GM23338 (cell line): ENCODE results near the gene SPOCK2.

Source experiments
- CREB1 ChIP-seq: fragments of 250-450 bp; sonication (Bioruptor Pico); IDR thresholded peaks from 2 replicates; pipeline ENCODE4 v1.5.0; 2020; ENCODE audit warnings: low read depth, mild to moderate bottlenecking, moderate library complexity
- CTCF ChIP-seq, 2 experiments: fragments of 200-600 bp in 1 of 2; sonication (generic) in 1 of 2; conservative IDR thresholded peaks; 2 replicates each; pipeline versions ENCODE4 v1.5.1 to v1.6.1; 2016 to 2017; ENCODE audit warnings: antibody characterized with exemption in 2 of 2, low read depth in 2 of 2, mild to moderate bottlenecking in 2 of 2, moderate library complexity in 1 of 2
- ETS1 ChIP-seq: IDR thresholded peaks from 2 replicates; pipeline ENCODE4 v1.6.1; 2016; ENCODE audit warnings: antibody characterized with exemption
- EZH2 ChIP-seq: fragments of 200-600 bp; sonication (generic); IDR thresholded peaks from one replicate; pipeline ENCODE4 v1.8.0; 2017; ENCODE audit warnings: antibody characterized with exemption, mild to moderate bottlenecking, low read depth; ENCODE audit not compliant: unreplicated experiment
- EZH2phosphoT487 ChIP-seq: fragments of 200-600 bp; sonication (generic); IDR thresholded peaks from one replicate; pipeline ENCODE4 v1.8.1; 2018; ENCODE audit warnings: antibody characterized with exemption; ENCODE audit not compliant: unreplicated experiment
- JUNB ChIP-seq: IDR thresholded peaks from one replicate; pipeline ENCODE4 v1.6.1; 2016; ENCODE audit warnings: antibody characterized with exemption; ENCODE audit not compliant: unreplicated experiment
- NANOG ChIP-seq: IDR thresholded peaks from 2 replicates; pipeline ENCODE4 v1.6.1; 2016; ENCODE audit warnings: antibody characterized with exemption, borderline replicate concordance
- POLR2AphosphoS5 ChIP-seq: IDR thresholded peaks from 2 replicates; pipeline ENCODE4 v1.6.1; 2016; ENCODE audit warnings: antibody characterized with exemption, low read depth
- REST ChIP-seq: IDR thresholded peaks from one replicate; pipeline ENCODE4 v1.6.1; 2018; ENCODE audit warnings: antibody characterized with exemption; ENCODE audit not compliant: unreplicated experiment
- ZNF331 ChIP-seq: fragments of 250-450 bp; sonication (Bioruptor Pico); IDR thresholded peaks from 2 replicates; pipeline ENCODE4 v1.5.0; 2020; ENCODE audit warnings: low read depth, mild to moderate bottlenecking, moderate library complexity
- ZNF462 ChIP-seq: fragments of 250-450 bp; sonication (Bioruptor Pico); IDR thresholded peaks from 2 replicates; pipeline ENCODE4 v1.5.0; 2020; ENCODE audit warnings: mild to moderate bottlenecking, moderate library complexity

- TF ChIP-seq CTCF (conservative IDR thresholded peaks at IDR 0.05; ENCODE audit: low read depth in 2 of 2) (no peak), REST (no peak), POLR2AphosphoS5 (no peak), NANOG (no peak), EZH2 (no peak), CREB1 (CRISPR knock-in tag) (no peak), EZH2phosphoT487 (no peak), ETS1 (no peak), JUNB (no peak), ZNF331 (CRISPR knock-in tag) (no peak), ZNF462 (CRISPR knock-in tag) (no peak)
These were observed 37.5 kb downstream of the SPOCK2 start for GRCh38 chr10:72050873-72051272.
